ENCODE data around the gene PANK4. TPM values are rescaled to one million over a fixed set of nuclear protein-coding genes. Genes with fewer than 3 reads are reported as not detected.

PANK4 gene
- total and polyA plus RNA-seq, 4 donors: 6.2 to 26.8 (median 12.6) TPM

DNA sequence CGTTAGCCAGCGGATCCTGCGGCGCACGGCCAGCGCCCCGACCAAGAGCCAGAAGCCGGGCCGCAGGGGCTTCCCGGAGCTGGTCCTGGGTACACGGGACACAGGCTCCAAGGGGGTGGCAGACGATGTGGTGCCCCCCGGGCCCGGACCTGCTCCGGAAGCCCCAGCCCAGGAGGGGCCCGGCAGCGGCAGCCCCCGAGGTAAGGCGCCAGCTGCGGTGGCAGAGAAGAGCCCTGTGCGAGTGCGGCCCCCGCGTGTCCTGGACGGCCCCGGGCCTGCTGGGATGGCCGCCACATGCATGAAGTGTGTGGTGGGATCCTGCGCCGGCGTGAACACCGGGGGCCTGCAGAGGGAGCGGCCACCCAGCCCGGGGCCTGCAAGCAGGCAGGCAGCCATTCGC, 24.2 kb downstream of the PANK4 start:
- H3K27me3 ChIP-seq (ENCODE audit: control insufficient read depth in 4 of 4, insufficient read depth in 4 of 4, low read length in 3 of 4): no peaks in the 10 kb centered on the region
- TF ChIP-seq FOXA1 (IDR thresholded peaks at IDR 0.05) (no peak), RXRA (IDR thresholded peaks at IDR 0.05) (no peak), ATF3 (IDR thresholded peaks at IDR 0.05) (no peak), EGR1 (IDR thresholded peaks at IDR 0.05; ENCODE audit: low read depth in 2 of 2) (no peak), TAF1 (conservative IDR thresholded peaks at IDR 0.05) (no peak), YY1 (IDR thresholded peaks at IDR 0.05) (no peak), NR2F2 (IDR thresholded peaks at IDR 0.05) (no peak), CTCF (IDR thresholded peaks at IDR 0.05; ENCODE audit: low read depth, low read length, missing input control) (no peak), HNF4A (conservative IDR thresholded peaks at IDR 0.05) (no peak), MAX (IDR thresholded peaks at IDR 0.05) (no peak), RAD21 (IDR thresholded peaks at IDR 0.05) (no peak), HNF4G (IDR thresholded peaks at IDR 0.05) (no peak), JUND (IDR thresholded peaks at IDR 0.05) (no peak), SP1 (IDR thresholded peaks at IDR 0.05) (no peak)
- TF ChIP-seq, protein P1, sequence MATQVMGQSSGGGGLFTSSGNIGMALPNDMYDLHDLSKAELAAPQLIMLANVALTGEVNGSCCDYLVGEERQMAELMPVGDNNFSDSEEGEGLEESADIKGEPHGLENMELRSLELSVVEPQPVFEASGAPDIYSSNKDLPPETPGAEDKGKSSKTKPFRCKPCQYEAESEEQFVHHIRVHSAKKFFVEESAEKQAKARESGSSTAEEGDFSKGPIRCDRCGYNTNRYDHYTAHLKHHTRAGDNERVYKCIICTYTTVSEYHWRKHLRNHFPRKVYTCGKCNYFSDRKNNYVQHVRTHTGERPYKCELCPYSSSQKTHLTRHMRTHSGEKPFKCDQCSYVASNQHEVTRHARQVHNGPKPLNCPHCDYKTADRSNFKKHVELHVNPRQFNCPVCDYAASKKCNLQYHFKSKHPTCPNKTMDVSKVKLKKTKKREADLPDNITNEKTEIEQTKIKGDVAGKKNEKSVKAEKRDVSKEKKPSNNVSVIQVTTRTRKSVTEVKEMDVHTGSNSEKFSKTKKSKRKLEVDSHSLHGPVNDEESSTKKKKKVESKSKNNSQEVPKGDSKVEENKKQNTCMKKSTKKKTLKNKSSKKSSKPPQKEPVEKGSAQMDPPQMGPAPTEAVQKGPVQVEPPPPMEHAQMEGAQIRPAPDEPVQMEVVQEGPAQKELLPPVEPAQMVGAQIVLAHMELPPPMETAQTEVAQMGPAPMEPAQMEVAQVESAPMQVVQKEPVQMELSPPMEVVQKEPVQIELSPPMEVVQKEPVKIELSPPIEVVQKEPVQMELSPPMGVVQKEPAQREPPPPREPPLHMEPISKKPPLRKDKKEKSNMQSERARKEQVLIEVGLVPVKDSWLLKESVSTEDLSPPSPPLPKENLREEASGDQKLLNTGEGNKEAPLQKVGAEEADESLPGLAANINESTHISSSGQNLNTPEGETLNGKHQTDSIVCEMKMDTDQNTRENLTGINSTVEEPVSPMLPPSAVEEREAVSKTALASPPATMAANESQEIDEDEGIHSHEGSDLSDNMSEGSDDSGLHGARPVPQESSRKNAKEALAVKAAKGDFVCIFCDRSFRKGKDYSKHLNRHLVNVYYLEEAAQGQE (IDR thresholded peaks at IDR 0.05): no peak
- TF ChIP-seq, protein P2, sequence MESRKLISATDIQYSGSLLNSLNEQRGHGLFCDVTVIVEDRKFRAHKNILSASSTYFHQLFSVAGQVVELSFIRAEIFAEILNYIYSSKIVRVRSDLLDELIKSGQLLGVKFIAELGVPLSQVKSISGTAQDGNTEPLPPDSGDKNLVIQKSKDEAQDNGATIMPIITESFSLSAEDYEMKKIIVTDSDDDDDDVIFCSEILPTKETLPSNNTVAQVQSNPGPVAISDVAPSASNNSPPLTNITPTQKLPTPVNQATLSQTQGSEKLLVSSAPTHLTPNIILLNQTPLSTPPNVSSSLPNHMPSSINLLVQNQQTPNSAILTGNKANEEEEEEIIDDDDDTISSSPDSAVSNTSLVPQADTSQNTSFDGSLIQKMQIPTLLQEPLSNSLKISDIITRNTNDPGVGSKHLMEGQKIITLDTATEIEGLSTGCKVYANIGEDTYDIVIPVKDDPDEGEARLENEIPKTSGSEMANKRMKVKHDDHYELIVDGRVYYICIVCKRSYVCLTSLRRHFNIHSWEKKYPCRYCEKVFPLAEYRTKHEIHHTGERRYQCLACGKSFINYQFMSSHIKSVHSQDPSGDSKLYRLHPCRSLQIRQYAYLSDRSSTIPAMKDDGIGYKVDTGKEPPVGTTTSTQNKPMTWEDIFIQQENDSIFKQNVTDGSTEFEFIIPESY (IDR thresholded peaks at IDR 0.05): no peak
- H3K9me3 ChIP-seq (ENCODE audit: control insufficient read depth in 4 of 4, low read length in 3 of 4): no peaks in the 10 kb centered on the region
- no peaks in the 10 kb centered on the region for H3K36me3 ChIP-seq (ENCODE audit: control insufficient read depth in 4 of 4, insufficient read depth in 3 of 4, low read depth in 1 of 4, low read length in 3 of 4)
- H3K27ac ChIP-seq (ENCODE audit: low read depth in 1 of 2, low read length in 2 of 2): no peak overlapping the region
- peaks cover 0 to 6% (median 0%) of the 10 kb centered on the region in 4 donors for H3K4me1 ChIP-seq (ENCODE audit: control insufficient read depth in 4 of 4, insufficient read depth in 4 of 4, low read length in 3 of 4)
- WGBS: 85% methylated on average over 34 of the region's 34 CpGs
- no peak overlapping the region for H3K4me3 ChIP-seq (ENCODE audit: low read depth in 1 of 3, low read length in 3 of 3)
- DNase-seq (ENCODE audit: low spot score): no peak
- H3K9ac ChIP-seq (ENCODE audit: low read depth in 1 of 2, low read length in 2 of 2): no peak overlapping the region

DNA sequence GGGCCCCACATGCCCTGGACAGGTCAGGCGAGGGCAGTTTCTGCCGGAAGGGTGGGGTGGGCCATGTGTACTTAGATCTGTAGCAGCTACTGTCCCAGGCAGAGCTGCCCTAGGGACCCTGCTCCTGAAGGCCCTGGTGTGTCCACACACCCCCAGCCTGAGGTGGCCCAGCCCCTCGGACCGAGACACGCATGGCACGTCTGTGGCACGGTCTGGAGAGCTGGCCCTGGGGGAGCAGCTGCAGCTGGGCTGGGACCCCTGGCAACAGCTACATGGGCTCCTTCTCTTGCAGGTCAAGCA, 24.6 kb downstream of the PANK4 start:
- H3K36me3 ChIP-seq (ENCODE audit: control insufficient read depth in 4 of 4, insufficient read depth in 3 of 4, low read depth in 1 of 4, low read length in 3 of 4): no peaks in the 10 kb centered on the region
- no peak for DNase-seq (ENCODE audit: low spot score)
- WGBS: 72% methylated on average over 7 of the region's 7 CpGs
- H3K9ac ChIP-seq (ENCODE audit: low read depth in 1 of 2, low read length in 2 of 2): no peak overlapping the region
- TF ChIP-seq, protein P1 (IDR thresholded peaks at IDR 0.05): no peak
- TF ChIP-seq FOXA1 (IDR thresholded peaks at IDR 0.05) (no peak), SP1 (IDR thresholded peaks at IDR 0.05) (no peak), YY1 (IDR thresholded peaks at IDR 0.05) (no peak)
- H3K4me3 ChIP-seq (ENCODE audit: low read depth in 1 of 3, low read length in 3 of 3): no peak overlapping the region
- no peaks in the 10 kb centered on the region for H3K27me3 ChIP-seq (ENCODE audit: control insufficient read depth in 4 of 4, insufficient read depth in 4 of 4, low read length in 3 of 4)
- no peak overlapping the region for H3K27ac ChIP-seq (ENCODE audit: low read depth in 1 of 2, low read length in 2 of 2)
- no peaks in the 10 kb centered on the region for H3K9me3 ChIP-seq (ENCODE audit: control insufficient read depth in 4 of 4, low read length in 3 of 4)
- peaks cover 0 to 5% (median 0%) of the 10 kb centered on the region in 4 donors for H3K4me1 ChIP-seq (ENCODE audit: control insufficient read depth in 4 of 4, insufficient read depth in 4 of 4, low read length in 3 of 4)

Measured in liver (tissue), 9 donors.